GM12872 (cell line): Measurements from ENCODE around the gene OMA1.

Source experiments
- TF ChIP-seq, protein P1 (sequence below): IDR thresholded peaks from 3 replicates; pipeline ENCODE4 v1.5.1; 2011; ENCODE audit warnings: low read depth, mild to moderate bottlenecking, low read length, moderate library complexity; ENCODE audit not compliant: insufficient read depth

OMA1 gene

DNA sequence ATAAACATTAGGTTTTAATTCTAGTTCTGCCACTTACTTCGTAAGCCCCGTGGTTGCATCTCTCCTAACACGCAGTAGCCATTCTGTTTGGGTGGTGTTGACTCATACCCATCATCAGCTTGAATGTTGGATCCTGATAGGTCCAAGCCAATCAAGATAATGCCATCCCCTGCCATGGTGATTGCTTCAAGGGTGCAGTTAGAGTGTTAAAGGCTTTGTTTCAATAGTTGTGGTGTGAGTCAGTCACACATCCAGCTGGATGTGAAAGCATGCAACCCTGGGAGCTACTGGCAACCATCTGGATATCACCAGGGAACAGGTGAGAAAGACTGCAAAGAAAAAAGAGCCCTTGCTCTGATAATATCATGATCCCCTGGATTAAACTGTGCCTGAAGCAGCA, 69.1 kb downstream of the OMA1 start:
- TF ChIP-seq, protein P1, sequence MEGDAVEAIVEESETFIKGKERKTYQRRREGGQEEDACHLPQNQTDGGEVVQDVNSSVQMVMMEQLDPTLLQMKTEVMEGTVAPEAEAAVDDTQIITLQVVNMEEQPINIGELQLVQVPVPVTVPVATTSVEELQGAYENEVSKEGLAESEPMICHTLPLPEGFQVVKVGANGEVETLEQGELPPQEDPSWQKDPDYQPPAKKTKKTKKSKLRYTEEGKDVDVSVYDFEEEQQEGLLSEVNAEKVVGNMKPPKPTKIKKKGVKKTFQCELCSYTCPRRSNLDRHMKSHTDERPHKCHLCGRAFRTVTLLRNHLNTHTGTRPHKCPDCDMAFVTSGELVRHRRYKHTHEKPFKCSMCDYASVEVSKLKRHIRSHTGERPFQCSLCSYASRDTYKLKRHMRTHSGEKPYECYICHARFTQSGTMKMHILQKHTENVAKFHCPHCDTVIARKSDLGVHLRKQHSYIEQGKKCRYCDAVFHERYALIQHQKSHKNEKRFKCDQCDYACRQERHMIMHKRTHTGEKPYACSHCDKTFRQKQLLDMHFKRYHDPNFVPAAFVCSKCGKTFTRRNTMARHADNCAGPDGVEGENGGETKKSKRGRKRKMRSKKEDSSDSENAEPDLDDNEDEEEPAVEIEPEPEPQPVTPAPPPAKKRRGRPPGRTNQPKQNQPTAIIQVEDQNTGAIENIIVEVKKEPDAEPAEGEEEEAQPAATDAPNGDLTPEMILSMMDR = no peak

DNA sequence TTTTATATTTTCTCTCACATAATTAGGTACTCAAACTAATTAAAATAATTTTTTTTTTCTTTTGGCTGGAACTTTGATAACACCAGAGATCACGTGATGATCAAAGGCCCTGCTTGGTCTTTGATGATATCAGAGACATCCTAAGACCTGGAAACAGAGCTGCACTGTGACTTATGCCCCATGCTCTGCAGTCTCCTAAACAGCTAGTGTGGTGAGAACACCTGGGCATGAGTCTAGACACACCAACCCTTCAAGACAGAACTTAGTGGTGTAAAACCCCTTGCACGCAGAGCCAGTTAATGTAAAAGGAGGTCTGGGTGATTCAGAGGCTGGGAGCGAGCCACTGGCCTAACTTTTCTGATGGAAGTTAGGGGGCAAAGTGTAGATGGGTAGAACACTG, 70.3 kb downstream of the OMA1 start:
- TF ChIP-seq, protein P1 = no peak

DNA sequence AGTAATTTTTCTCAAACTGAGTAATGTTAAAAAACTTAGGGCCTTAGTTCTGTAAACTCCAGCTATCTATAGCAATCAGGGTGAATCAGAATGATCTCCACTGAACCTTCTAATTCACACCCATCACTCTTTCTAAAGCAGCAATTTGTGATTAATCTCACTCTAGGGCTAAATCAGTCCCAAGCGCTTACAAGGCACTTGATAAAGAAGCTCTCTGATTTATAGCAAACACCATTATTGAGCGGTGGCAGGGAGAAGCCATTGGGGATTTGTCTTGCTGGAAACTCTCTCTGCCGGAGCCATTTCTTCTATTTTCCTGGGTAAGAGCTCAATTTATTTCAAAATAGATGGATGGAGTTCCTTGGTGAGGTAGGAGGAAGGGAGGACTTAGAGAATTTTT, 77.0 kb downstream of the OMA1 start:
- TF ChIP-seq, protein P1 = no peak

DNA sequence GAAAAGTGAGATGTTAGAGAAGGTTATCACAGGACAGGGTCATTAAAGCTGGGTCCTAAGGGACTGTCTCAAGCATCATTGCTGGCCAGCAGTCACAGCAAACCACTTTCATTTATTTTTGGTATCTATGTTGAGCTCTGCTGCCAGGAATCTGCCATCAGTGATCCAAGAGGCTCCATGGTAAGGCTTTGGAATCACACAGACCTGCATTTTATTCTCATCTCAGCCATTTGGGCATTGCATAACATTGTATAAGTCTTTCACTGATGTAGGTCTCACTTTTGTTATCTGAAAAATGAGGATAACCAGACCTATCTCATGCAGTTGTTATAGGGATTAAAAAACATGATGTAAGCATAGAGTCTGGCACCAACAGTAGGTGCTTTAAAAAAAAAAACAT, 77.5 kb downstream of the OMA1 start:
- TF ChIP-seq, protein P1 = no peak

DNA sequence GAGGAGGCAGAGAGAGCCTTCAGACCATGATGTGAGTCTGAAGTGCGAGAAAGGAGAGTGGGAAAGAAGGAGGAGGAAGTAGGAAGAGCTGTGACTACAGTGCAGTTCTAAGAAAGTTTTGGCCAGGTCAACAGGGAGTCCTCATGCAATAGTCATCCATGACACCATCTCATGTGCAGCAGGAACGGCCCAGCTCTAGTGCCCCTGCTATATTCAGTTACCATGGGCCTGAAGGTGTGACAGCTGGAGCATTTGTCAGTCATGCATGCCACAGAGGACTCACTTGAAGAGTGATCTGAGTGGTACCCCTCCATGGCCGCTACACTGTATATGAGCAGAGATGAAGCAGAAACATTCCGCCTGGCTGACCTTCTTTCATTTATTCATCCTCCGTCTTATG, 77.9 kb downstream of the OMA1 start:
- TF ChIP-seq, protein P1 = no peak

DNA sequence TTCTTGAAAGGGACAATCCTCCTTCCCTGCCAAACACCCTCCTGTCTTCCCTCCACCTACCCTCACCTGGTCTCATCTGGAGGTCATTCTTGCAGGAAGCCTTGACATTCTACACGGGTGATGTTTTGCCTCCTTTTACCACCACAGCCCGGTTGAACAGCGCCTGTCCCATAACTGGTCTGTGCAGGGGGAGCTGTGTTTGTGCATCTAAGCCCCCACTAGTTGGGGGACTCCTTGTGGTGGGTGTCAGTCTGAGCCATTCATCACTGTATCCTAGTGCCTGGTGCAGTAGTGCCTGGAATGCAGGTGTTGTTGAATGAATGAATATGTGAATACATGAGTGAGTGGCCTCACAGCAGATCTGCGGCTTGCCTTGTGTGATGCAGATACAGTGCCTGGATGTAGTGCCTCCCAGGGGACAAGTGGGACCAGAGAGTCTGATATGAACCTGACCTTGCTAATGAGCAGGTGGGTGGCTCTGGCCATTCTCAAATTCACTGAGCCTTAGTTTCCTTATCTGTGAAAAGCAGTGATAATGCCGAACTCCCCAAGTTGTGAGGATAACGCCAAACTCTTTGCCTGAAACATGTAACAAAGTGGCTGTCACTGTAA, 79.8 kb downstream of the OMA1 start:
- TF ChIP-seq, protein P1 = no peak

DNA sequence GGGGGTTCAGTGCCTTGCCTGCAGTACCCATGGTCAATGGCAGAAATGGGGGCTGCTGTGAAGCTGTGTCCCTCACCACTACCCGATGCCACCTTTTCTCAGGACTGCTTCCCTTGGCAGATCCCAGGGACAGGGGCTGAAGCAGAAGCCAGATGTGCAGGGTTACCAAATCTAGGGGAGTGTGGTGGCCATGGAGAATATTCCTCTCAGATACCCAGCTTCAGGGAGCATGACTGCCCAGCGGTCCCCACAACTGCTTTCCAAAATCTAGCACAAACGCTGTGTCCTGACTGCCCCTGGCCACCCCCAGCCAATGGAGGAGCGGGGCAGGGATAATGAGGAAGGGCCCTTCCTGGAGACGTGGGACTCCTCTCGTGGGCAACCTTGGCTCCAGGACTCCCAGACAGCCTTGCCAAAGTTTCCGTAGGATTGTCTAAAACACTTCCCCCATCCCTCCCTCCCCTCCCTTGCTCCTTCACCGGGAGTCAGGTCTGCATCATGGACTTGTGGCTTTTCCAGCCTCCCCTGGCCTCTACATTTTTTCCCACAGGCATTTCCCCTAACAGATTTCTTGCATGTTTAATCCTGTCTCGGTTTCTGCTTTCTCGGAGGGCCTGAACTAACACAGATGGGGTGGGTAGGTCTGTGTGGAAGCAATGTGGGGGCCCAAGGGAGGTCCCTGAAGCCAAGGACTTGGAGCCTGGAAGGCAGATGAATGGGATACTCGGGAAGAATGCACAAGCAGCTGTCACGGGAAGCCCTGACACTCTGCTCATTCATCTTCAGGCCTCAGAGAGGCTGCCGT, 80.5 kb downstream of the OMA1 start:
- TF ChIP-seq, protein P1 = no peak
